ENCODE data around the gene GOLGA6A.

The GOLGA6A gene

DNA sequence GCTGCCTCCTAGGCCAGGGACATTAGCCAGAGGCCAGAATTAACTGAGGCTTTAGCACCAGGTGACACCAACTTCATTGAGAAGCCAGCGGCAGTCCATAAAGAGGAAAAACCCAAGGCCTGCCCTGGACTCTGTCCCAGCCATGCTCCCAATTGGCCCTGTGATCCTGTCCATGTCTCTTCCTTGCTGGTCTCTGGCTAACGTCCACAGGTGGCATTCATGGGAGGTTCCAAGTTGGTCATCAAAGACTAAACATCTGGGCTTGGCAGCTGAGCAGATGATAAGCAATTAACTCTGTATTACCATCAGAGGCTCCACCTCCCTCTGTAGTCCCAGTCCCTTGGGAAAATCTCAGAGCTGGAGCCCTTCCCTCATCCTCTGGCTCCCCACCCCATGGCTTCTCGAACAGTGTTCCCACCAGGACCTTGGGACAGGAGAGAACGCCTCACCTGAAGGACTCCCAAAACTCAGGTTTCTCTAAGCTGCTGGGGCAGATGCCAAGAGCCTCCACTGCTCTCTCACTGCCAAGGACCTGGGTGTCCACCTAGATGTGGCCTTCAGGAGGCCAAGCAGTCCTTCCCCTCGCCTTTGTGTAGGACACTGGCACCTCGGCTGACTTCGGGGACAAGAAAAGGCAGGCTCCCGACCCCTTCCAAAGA is 40.4 kb downstream of the GOLGA6A start:
- in situ Hi-C loops (cut with MboI; ENCODE audit: low pct_unique_long_range_greater_than_20kb, low sequenced_read_pairs), result no loop called here

DNA sequence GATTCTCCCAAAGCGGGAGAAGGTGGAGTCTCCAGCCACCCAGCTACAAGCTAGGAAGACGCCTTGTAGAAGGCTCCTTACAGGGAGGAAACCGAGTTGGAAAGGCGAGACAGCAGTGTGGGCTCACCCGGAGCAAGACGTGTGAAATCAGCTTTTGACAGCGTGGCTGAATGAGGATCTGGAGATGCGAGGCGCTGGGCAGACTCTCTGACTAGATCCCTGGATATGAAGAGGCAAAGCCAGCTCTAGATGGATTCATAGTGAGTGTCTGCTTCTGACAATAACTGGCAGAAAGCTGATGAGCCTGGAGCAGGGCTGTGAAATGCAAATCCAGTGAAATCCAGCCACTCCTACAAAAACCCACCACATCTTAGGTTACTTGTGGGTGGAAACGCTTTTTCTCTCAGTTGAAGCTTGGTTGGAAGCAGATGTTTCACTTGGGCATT is 41.0 kb downstream of the GOLGA6A start:
- in situ Hi-C loops (cut with MboI; ENCODE audit: low pct_unique_long_range_greater_than_20kb, low sequenced_read_pairs), result no loop called here
- DNase-seq, result no peak

More for the DNA sequence above, 40.4 kb downstream of the GOLGA6A start:
- DNase-seq, result no peak

DNA sequence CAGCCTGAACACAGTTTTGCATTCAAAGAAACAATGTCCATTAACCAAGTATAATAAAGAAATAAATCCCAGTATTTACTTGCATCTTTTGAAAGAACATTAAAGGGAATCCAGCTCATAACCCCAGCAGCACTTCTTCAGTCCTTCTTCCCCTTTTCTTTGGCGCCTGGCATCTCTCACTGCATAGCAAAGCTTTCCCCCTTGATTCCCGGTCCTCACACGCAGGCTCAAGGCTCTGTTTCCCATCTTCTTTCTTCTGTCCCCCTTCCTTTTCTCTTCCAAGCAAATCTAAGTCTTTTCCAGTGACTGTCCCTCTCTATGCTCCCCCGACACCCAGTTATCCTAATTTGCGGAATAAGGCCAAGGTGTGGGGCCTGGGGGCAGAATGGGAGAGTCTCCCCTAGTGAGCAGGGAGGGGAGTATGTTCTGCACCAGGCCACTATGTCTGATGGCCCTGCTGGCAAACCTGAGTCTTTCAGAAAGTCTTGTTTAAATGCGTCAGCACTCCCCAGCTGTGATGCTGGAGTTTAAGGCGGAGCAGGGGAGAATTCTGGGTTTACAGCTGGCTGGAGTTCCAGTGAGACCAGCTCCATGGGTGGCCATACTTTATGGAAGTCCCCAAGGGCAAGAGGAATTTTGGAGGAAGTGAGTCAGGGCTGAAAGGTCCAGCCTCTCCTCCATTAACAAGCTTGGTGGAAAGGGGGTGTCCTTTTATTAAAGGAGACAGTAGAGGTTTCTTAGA is 42.1 kb downstream of the GOLGA6A start:
- DNase-seq, result no peak
- in situ Hi-C loops (cut with MboI; ENCODE audit: low pct_unique_long_range_greater_than_20kb, low sequenced_read_pairs), result no loop called here

DNA sequence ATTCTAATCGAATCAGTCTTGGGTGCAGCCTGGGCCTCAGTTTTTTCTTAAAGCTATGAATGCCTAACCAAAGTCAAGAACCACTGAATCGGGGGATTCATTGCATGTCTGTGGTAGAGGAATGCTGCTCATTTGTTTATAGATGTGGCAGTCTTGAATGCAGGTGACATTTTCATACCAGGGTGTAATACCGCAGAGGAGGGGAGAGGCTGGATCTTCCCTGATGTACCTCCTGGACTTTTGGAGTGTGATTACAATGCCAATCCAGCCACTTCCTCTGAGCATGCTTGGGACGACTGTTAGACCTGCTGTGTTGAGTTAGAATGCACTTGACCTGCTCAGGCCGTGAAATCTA is 42.7 kb downstream of the GOLGA6A start:
- no peak for DNase-seq
- in situ Hi-C loops (cut with MboI; ENCODE audit: low pct_unique_long_range_greater_than_20kb, low sequenced_read_pairs), result no loop called here

DNA sequence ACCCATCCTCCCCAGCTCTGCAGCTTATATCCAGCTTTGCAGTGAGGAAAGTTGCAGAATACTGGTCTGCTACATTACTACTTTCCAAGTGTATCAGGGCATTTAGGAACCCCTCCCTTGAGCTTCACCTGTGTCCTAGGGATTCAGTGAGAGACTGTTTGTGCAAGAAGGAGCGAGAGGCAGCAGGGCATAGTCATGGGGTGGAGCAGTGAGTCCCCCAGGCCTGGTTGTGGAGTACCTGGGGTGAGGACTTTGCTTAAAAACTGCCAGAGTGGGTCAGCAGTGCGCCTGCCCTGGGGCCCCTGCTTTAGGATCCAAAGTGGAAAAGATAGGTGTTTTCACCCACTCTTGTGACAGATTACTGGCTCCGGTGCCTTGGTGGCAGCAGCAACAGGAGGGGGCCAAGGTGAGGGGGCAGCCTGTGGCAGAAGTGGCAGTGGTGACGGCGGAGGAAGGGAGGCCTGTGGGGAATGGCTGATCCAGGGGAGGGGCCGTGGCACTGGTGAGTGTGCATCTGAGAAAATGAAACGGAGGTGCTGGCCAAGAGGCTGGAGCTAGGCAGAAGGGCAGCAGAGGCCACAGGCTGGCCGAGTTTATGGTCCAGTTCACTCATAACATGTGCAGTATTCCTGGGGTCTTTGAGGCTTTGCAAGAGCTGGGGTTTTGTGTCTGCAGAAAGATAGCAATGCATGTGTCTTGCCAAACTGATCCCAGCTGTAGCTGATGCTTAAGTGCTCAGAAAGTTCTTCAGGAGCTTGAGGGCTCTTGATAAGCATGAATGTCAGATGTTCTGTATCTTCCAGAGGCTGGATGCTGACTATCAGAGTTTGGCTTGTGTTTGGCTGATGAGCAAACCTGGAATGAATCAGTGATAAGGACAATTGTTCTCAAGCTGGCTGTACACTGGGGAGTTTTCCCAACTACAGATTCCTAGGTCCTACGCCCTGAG is 43.4 kb downstream of the GOLGA6A start:
- in situ Hi-C loops (cut with MboI; ENCODE audit: low pct_unique_long_range_greater_than_20kb, low sequenced_read_pairs), result no loop called here
- DNase-seq, result no peak

DNA sequence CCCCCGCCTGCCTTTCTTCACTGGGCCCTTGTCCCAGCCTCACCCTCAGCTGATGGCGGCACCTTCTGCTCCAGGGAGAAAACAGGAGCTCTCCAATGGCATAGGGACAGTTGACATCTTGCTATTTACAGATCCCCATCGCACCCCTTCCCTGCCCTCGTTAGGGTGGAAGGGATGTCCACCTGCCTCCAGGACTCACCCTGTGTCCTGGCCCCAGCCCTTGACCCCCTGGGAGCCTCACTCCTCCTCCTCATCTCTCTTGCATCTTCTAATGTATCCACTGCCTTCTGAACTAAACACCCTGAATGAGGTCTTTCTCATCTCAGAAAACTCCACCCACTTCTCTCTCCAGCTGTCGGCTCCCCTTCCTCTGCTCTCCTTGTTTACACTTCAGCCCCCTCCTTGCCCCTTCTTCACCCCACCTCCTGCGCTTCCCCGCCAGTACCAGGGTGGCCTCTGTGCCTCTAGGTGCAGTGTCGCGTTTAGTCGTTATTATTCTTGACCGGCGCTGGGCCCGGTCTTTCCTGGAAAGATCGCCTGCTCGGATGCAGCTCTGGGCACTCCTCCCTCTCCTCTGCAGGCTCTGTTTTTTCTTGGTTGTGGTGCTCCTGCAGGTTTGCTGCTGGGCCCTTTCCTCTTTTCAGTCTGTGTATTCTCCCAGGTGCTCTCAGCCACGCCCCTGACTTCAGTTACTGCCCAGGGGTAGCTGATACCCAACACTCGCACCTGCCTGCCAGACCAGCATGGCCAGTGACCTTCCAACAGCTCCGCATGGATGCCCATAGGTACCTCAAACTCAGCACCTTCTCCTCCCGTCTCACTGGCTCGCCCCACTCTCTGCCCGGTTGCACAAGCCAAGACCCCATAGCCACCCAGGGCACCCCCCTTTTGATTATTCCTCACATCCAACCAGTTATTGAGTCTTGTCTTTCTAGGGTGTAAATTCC is 44.9 kb downstream of the GOLGA6A start:
- DNase-seq, result no peak
- in situ Hi-C loops (cut with MboI; ENCODE audit: low pct_unique_long_range_greater_than_20kb, low sequenced_read_pairs), result no loop called here

DNA sequence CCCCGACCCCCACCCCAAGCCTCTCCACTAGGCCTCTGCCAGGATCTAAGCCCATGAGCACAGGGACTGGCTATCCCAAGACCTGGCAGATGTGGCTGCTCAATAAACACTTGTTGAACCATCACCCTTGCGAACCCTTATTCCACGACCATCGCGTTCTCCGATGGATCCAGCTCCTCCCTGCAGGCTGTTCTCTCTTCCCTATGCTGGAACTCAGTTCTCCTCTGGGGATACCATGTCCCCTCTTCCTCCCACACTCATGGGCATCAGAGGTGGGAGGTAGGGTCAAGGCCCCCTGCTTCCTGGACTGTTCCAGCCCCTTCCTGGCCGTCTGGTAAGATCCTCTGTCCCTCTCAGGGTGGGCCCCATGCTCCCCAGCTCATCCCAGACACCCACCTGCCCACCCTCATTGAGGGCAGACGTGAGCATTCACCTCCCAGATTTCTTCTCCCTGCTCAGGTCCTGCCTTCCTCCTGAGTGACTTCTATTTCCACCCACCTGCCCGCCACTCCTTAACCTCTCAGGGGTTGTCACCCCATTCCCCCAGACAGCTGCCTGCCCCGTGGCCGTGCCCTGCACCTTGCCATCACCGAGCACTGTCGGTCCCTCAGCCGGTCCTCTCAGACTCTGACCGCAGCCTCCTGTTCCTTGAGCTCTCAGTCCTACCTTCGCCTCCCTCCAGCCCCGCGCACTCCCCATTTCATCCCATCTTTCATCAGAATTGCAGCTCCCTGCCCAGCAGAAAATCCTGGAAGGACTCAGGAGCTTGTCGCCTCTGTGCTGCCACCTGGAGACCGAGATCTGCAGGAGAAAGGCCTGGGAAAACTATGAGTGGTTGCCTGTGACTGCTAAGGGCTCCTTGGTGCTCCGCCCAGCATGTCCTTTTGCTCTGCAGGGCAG is 45.8 kb downstream of the GOLGA6A start:
- in situ Hi-C loops (cut with MboI; ENCODE audit: low pct_unique_long_range_greater_than_20kb, low sequenced_read_pairs), result no loop called here
- peak; percentile 56 for DNase-seq

DNA sequence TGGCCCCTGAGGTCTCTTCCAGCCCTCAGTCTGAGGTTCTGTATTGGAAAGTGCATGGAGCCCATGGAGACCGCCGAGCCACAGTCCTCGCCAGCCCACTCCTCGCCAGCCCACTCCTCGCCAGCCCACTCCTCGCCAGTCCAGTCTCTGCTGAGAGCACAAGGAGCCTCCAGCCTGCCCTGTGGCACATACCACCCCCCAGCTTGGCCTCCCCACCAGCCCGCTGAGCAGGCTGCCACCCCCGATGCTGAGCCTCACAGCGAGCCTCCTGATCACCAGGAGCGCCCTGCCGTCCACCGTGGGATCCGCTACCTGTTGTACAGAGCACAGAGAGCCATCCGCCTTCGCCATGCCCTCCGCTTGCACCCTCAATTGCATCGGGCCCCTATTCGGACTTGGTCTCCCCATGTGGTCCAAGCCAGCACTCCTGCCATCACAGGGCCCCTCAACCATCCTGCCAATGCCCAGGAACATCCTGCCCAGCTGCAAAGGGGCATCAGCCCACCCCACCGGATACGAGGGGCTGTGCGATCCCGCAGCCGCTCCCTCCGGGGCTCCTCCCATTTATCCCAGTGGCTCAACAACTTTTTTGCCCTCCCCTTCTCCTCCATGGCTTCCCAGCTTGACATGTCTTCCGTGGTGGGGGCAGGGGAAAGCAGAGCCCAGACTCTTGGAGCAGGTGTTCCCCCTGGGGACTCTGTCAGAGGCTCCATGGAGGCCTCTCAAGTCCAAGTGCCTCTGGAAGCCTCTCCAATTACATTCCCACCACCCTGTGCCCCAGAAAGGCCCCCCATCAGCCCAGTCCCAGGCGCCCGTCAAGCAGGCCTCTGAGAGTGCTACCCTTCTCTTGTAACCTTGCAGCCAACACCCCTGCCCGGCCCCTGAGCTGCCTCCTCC is 47.0 kb downstream of the GOLGA6A start:
- in situ Hi-C loops (cut with MboI; ENCODE audit: low pct_unique_long_range_greater_than_20kb, low sequenced_read_pairs), result no loop called here
- no peak for DNase-seq

DNA sequence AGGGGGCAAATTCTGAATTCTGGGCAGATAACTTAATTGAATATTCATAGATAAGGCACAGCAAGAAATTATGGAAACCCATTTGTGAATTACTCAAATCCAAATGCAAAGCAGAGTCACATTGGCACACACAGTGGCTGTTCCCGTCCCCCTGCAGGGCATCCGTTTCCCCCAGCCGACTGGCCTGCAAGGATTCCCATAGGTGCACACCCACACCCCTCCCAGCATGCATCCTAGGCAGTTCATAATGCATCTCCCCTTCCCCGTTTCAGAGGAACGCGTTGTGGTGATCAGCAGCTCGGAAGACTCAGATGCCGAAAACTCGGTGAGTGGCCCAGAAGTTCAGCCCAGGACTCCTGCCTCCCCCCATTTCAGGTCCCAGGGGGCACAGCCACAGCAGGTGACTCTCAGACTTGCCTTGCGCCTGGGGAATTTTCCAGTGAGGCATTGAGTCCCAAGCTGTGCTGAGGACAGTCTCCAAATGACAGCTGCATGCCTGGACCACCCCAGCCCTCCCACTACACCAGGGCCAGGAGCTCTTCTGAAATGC is 48.1 kb downstream of the GOLGA6A start:
- no peak for DNase-seq
- in situ Hi-C loops (cut with MboI; ENCODE audit: low pct_unique_long_range_greater_than_20kb, low sequenced_read_pairs), result no loop called here

DNA sequence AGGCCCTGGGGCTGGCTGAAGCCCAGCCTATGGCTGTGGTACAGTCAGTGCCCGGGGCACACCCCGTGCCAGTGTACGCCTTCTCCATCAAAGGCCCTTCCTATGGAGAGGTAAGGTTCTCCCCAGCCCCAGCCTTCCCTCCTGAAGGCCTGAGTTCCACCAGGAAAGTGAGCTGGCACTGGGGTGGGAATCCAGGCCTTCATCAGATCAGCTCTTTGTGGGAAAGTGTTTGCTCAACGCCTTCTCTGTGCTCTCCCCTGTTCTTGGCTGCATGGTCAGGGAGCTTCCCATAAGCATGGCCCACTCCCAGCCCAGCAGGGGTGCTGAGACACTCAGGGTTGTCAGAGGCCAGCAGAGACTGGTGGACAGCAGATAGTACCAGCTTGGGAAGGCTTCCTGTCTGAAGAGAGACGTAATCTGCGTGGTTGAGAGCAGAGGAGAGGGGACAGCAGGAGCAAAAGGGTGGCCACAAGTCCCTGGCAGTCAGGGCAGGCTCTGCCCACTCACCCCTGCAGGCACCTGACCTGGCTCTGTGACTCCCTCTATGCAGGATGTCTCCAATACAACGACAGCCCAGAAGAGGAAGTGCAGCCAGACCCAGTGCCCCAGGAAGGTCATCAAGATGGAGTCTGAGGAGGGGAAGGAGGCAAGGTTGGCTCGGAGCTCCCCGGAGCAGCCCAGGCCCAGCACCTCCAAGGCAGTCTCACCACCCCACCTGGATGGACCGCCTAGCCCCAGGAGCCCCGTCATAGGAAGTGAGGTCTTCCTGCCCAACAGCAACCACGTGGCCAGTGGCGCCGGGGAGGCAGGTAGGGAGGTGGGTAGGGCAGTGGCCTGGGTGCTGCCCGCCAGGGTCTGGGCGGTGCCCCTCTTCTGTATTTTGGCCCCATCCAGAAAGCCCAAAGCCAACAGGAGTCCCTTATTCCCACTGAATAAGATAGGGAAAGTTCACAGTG is 49.5 kb downstream of the GOLGA6A start:
- DNase-seq, result peak; percentile 54
- in situ Hi-C loops (cut with MboI; ENCODE audit: low pct_unique_long_range_greater_than_20kb, low sequenced_read_pairs), result no loop called here

DNA sequence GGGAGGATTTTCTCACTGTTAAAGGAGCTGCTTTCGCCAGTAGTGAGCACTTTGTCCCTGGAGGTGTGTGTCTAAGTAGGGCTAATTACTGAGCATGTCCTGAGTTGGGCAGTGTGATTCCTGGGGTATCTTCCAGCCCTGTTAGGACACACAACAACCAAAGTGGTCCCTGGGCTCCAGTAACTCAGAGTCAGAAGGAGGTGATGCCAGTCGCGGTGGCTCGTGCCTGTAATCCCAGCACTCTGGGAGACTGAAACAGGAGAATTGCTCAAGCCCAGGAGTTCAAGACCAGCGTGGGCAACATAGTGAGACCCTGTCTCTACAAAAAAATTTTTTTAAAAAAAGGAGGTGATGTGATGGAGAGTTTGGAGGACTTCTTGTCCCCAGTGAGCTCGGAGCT is 50.3 kb downstream of the GOLGA6A start:
- in situ Hi-C loops (cut with MboI; ENCODE audit: low pct_unique_long_range_greater_than_20kb, low sequenced_read_pairs), result no loop called here
- DNase-seq, result no peak

DNA sequence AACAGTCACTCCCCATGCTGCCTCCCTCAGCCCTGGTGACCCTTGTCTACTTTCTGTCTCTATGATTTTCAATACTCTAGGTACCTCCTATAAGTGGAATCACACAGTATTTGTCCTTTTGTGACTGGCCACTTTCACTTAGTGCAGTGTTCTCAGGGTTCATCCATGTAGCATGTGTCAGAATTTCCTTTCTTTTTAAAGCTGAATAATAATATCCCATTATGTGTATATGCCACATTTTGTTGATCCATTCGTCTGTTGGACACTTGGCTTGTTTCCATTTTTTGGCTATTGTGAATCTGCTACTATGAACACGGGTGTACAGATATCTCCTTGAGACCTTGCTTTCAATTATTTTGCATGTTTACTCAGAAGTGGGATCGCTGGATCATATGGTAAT is 53.7 kb downstream of the GOLGA6A start:
- in situ Hi-C loops (cut with MboI; ENCODE audit: low pct_unique_long_range_greater_than_20kb, low sequenced_read_pairs), result no loop called here

DNA sequence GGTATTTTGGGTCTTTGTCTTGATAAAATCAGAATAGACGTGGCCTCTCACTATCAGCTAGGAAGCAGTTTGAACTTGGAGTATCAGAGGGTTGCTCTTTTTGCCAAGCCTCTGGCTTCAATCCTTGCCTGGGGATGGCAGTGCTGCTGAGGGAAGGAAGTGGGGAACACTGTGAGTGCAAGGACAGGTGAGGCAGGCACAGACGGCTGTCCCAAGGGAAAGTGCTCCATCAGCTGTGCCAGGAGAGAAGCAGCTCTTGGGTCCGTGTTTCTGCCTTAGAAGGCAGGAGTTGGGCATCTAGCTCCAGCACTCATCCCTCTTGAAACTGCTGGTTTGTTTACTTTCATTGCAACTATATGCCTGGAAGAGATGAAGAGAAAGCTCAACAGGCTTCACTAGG is 54.7 kb downstream of the GOLGA6A start:
- DNase-seq, result no peak
- in situ Hi-C loops (cut with MboI; ENCODE audit: low pct_unique_long_range_greater_than_20kb, low sequenced_read_pairs), result no loop called here

More for the DNA sequence above, 53.7 kb downstream of the GOLGA6A start:
- no peak for DNase-seq

DNA sequence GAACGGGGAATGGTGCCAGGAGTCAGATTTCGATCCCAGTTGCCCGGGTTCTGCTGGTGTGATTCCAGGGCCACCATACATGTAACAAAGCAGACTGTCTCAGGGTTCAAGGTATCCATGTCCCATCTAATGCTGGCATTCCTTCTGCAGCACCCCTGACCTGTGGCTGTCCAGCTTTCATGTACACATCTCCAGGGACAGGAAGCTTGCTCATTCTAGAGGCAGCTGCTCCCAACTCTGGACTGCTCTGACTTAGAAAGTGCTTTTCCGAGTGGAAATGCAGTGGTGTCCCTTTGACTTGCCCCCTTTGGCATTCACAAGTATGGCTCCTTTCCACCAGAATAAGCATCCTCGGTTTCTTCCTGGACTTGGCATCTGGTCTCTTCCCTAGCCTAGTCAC is 56.9 kb downstream of the GOLGA6A start:
- in situ Hi-C loops (cut with MboI; ENCODE audit: low pct_unique_long_range_greater_than_20kb, low sequenced_read_pairs), result no loop called here
- no peak for DNase-seq

DNA sequence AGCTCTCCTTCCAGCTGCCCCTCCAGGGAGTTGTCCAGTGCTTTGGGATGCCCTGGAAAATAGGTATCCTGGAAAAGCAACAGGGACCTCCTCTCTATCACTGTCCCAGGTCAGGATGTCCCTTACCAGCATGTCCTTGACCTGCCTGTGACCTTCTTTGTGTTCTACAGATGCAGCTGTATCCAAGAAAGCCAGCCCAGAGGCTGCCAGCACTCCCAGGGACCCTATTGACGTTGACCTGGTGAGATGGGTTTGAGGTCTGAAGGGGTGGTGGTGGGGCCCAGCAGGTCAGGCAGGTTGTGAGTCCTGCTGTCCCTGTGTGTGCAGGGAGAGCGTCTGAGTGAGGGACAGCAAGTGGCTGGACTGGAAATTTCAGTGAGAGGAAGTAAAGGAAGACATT is 57.7 kb downstream of the GOLGA6A start:
- in situ Hi-C loops (cut with MboI; ENCODE audit: low pct_unique_long_range_greater_than_20kb, low sequenced_read_pairs), result no loop called here
- DNase-seq, result no peak

Data from KBM-7 (cell line).